SK-N-SH treated with all-trans-retinoic acid at 6 μM for 48 hours (cell line): ENCODE data around the gene PACS1.

ENCODE experiments used
- BACH2 ChIP-seq: fragments of 250-450 bp; sonication (Bioruptor Pico); IDR thresholded peaks from 2 replicates; pipeline ENCODE4 v1.9.0; 2021; ENCODE audit warnings: mild to moderate bottlenecking, borderline replicate concordance
- CSRNP3 ChIP-seq: fragments of 250-450 bp; sonication (Bioruptor Pico); IDR thresholded peaks from 2 replicates; pipeline ENCODE4 v1.5.1; 2021; ENCODE audit warnings: mild to moderate bottlenecking, moderate library complexity
- ISL1 ChIP-seq: fragments of 250-450 bp; sonication (Bioruptor Pico); IDR thresholded peaks from 2 replicates; pipeline ENCODE4 v2.1.2; 2022; ENCODE audit warnings: mild to moderate bottlenecking, moderate library complexity
- PATZ1 ChIP-seq: fragments of 250-450 bp; sonication (Bioruptor Pico); IDR thresholded peaks from 2 replicates; pipeline ENCODE4 v1.8.0; 2020; ENCODE audit warnings: mild to moderate bottlenecking, moderate library complexity, borderline replicate concordance
- PPARA ChIP-seq: fragments of 250-450 bp; sonication (Bioruptor Pico); IDR thresholded peaks from 2 replicates; pipeline ENCODE4 v1.5.0; 2020; ENCODE audit warnings: mild to moderate bottlenecking, borderline replicate concordance
- TOX ChIP-seq: fragments of 250-450 bp; sonication (Bioruptor Pico); IDR thresholded peaks from 2 replicates; pipeline ENCODE4 v1.8.0; 2021; ENCODE audit warnings: mild to moderate bottlenecking, moderate library complexity, borderline replicate concordance
- ZFP3 ChIP-seq: fragments of 250-450 bp; sonication (Bioruptor Pico); IDR thresholded peaks from 2 replicates; pipeline ENCODE4 v1.5.0; 2020; ENCODE audit warnings: mild to moderate bottlenecking, moderate library complexity

GRCh38 chr11:66192181-66192863 lies 122.2 kb downstream of the PACS1 start:
- TF ChIP-seq ISL1 (CRISPR knock-in tag): no peak
- no peak for TF ChIP-seq BACH2 (CRISPR knock-in tag)
- no peak for TF ChIP-seq TOX (CRISPR knock-in tag)
- TF ChIP-seq PATZ1 (CRISPR knock-in tag): no peak
- no peak for TF ChIP-seq PPARA
- TF ChIP-seq CSRNP3 (CRISPR knock-in tag): no peak
- no peak for TF ChIP-seq ZFP3 (CRISPR knock-in tag)
